GM18502 (cell line): ENCODE results near the gene C10orf120.

Experiments
- ATAC-seq: cut with Tn5 transposase; IDR thresholded peaks from one replicate; pipeline ENCODE4 v1.9.1; 2021; ENCODE audit warnings: mild to moderate bottlenecking; ENCODE audit not compliant: unreplicated experiment, poor library complexity

Gene C10orf120

GRCh38 chr10:122699796-122700455, at the start of gene C10orf120:
TSS of gene C10orf120 (minus strand) at chr10:122699846. CDS start at chr10:122699790, 56 bp downstream.
- ATAC-seq: no peak

GRCh38 chr10:122748496-122748895, 48.9 kb upstream of the C10orf120 start:
- ATAC-seq: no peak

- ATAC-seq: no peak
Measured at GRCh38 chr10:122746408-122746807, 46.8 kb upstream of the C10orf120 start.

GRCh38 chr10:122744257-122744656, 44.6 kb upstream of the C10orf120 start:
- ATAC-seq: no peak

GRCh38 chr10:122740640-122741039, 41.0 kb upstream of the C10orf120 start:
- no peak for ATAC-seq

GRCh38 chr10:122738031-122738430, 38.4 kb upstream of the C10orf120 start:
- no peak for ATAC-seq

GRCh38 chr10:122733931-122734665, 34.5 kb upstream of the C10orf120 start:
- no peak for ATAC-seq

GRCh38 chr10:122733443-122733842, 33.8 kb upstream of the C10orf120 start:
- no peak for ATAC-seq

GRCh38 chr10:122730238-122730637, 30.6 kb upstream of the C10orf120 start:
- no peak for ATAC-seq

- ATAC-seq: no peak
Measured at GRCh38 chr10:122729126-122729525, 29.5 kb upstream of the C10orf120 start.

- no peak for ATAC-seq
Measured at GRCh38 chr10:122727426-122727825, 27.8 kb upstream of the C10orf120 start.

- no peak for ATAC-seq
Measured at GRCh38 chr10:122725768-122726167, 26.1 kb upstream of the C10orf120 start.

GRCh38 chr10:122725006-122725405, 25.4 kb upstream of the C10orf120 start:
- ATAC-seq: no peak

- ATAC-seq: no peak
Measured at GRCh38 chr10:122721111-122721510, 21.5 kb upstream of the C10orf120 start.

- no peak for ATAC-seq
Measured at GRCh38 chr10:122716025-122716424, 16.4 kb upstream of the C10orf120 start.

GRCh38 chr10:122715576-122715975, 15.9 kb upstream of the C10orf120 start:
- ATAC-seq: no peak

GRCh38 chr10:122713091-122713885, 13.6 kb upstream of the C10orf120 start:
- no peak for ATAC-seq

GRCh38 chr10:122710576-122710975, 10.9 kb upstream of the C10orf120 start:
- ATAC-seq: no peak

GRCh38 chr10:122709971-122710370, 10.3 kb upstream of the C10orf120 start:
- ATAC-seq: no peak

- ATAC-seq: no peak
Measured at GRCh38 chr10:122707535-122707934, 7.9 kb upstream of the C10orf120 start.

- no peak for ATAC-seq
Measured at GRCh38 chr10:122706947-122707346, 7.3 kb upstream of the C10orf120 start.
